Epithelial cell of esophagus (primary cell): ENCODE measurements around the gene HTR2A.

Experiments
- DNase-seq: peaks from one replicate; pipeline ENCODE4 v3.0.0; 2010; ENCODE audit warnings: low read depth
- H3K4me3 ChIP-seq: 2 replicates; pipeline ENCODE4 v1.5.1; 2011; ENCODE audit warnings: mild to moderate bottlenecking, low read length, control low read depth
- TF ChIP-seq, protein P1 (sequence below): IDR thresholded peaks from 2 replicates; pipeline ENCODE4 v1.5.1; 2011; ENCODE audit warnings: low read depth, mild to moderate bottlenecking, low read length, control low read depth, inconsistent platforms; ENCODE audit not compliant: insufficient read depth; ENCODE audit errors: missing control alignments

The HTR2A gene

DNA sequence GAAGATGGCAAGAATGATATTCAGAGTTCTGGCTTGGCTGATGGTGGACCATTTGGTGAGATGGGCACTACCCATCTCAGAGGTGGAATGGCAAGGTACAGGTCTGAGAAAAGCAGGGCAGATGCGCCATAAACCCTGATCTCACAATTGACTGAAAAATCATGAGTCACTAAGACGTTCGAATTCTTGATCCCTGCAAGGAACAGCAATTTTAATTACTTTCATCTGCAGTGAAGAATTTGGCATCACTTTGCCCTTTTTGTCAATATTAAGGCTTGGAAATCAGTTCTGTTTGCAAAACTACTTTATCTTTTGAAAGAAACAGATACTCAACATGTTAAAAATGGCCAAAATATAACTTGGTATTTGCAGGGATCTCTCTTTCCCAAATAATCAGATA is 38.1 kb downstream of the HTR2A start:
- H3K4me3 ChIP-seq, result no peak overlapping the region
- no peak for DNase-seq
- TF ChIP-seq, protein P1, sequence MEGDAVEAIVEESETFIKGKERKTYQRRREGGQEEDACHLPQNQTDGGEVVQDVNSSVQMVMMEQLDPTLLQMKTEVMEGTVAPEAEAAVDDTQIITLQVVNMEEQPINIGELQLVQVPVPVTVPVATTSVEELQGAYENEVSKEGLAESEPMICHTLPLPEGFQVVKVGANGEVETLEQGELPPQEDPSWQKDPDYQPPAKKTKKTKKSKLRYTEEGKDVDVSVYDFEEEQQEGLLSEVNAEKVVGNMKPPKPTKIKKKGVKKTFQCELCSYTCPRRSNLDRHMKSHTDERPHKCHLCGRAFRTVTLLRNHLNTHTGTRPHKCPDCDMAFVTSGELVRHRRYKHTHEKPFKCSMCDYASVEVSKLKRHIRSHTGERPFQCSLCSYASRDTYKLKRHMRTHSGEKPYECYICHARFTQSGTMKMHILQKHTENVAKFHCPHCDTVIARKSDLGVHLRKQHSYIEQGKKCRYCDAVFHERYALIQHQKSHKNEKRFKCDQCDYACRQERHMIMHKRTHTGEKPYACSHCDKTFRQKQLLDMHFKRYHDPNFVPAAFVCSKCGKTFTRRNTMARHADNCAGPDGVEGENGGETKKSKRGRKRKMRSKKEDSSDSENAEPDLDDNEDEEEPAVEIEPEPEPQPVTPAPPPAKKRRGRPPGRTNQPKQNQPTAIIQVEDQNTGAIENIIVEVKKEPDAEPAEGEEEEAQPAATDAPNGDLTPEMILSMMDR, result no peak

DNA sequence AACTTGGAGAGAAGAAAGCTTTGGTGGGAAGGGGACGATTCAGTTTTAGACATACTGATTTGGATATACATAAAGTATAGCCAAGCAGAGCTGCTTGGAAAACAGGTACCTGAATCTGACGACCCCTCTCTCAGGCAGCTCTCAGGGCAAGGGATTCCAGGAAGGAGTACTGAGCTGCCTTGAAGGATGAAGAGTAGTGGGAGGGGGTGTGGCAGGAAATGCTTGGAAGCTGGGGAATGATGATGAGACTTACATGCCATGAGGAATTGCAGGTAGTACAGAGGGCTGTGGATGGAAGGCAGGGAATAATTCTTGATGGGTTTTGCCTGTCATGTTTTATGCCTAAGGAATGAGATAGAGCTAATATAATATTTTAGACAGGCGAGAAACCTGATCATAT is 38.7 kb downstream of the HTR2A start:
- no peak overlapping the region for H3K4me3 ChIP-seq
- no peak for DNase-seq
- TF ChIP-seq, protein P1, result no peak

DNA sequence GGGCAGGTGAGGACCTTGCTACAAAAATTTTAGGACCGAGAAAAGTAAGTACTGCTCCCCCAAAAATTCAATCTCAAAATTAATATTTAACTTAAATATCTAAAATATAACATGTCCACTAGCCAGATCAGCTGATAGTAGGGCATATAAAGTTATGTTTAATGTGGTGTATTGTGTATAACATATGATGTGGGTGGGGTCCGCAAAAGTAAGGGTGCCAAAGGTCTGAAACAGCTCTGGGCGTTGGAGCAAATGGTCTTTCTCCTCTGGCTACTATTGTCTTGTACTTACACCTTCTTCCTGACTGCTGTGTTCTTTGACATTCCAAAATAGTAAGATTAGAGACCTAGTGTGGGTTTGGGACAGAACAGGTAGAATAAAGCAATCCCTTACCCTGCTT is 41.2 kb downstream of the HTR2A start:
- DNase-seq, result no peak
- TF ChIP-seq, protein P1, result no peak

DNA sequence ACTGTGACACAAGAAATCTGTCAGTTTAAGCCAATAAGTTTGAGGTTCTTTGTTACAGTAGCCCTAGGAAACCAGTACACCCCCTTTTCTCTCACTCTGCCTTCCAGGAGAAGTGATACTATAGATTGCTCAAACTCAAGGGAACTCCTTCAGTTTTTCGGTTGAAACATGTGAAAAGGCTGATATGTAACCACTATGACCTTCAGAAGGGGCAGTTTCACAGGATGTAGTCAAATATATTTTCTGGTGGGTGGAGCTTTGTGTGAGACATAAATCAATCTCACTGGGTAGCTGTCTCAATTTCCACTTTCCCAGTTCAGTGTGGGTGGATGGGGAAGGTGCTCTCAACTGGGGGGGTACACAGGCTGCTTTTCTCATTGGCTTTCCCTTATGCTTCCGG is 41.7 kb downstream of the HTR2A start:
- TF ChIP-seq, protein P1, result no peak
- H3K4me3 ChIP-seq, result no peak overlapping the region
- DNase-seq, result no peak

More for the DNA sequence above, 41.2 kb downstream of the HTR2A start:
- no peak overlapping the region for H3K4me3 ChIP-seq

DNA sequence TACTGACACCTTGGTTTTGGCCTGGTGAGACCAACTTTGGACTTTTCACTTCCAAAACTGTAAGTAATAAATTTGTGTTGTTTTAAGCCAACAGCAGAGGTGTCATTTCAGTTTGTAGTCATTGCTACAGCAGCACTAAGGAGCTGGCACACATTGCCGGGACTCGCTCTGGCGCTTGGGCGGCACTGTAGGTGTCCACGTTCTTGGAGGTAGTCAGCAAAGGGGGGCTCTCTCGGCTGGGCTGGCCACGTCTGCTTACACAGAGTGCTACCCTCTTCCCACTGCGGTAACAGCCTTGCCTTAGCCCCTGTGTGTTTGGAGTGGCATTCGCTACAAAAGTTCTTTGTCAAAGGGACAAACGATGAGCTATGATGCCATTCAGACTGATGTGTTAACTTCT is 44.7 kb downstream of the HTR2A start:
- TF ChIP-seq, protein P1, result no peak
- DNase-seq, result no peak
- no peak overlapping the region for H3K4me3 ChIP-seq

DNA sequence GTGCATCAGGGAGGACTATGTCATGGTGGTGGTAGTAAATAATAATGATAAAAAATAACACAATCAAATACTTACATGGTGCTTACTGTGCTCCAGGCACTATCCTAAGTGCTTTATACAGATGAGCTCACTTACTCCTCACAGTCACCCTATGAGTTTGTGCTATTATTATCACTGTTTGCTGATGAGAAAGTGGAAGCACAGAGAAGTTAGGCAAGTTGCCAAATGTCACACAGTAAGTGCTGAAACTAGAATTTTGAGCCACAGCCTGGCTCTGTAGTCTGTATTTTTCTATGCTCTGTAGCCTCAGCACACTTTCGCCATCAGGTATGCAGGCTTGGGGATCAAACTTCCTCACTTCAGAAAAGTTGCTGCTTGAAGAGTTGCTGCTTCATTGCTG is 46.6 kb downstream of the HTR2A start:
- DNase-seq, result no peak
- TF ChIP-seq, protein P1, result no peak
- H3K4me3 ChIP-seq, result no peak overlapping the region

DNA sequence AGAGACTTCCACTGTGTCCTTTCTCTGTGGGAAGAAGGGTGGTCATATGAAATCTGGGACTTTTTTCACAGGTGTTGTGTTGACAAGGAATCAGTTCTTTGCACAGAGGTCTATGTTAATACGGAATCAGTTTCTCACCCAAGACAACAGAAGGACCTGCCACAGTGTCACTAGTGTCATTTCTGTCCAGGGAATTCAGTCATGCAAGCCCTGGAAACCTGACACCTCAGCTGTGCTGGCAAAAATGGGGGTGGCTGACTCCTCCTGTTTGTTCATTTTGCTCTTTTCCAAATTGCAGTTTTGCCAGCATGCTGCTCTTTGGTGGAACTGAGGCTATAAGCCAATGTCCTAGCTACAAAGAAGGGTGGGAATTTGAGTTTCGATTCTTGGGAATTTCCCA is 50.1 kb downstream of the HTR2A start:
- TF ChIP-seq, protein P1, result no peak
- H3K4me3 ChIP-seq, result no peak overlapping the region
- no peak for DNase-seq
